COLO829 (cell line): ENCODE measurements around the gene RASGRP4.
"Not testable (repeated sequence)": the region's sequence is repeated elsewhere in the genome, so short reads cannot be mapped to it uniquely, and the experiment has no call there.

ENCODE experiments used
- DNase-seq: peaks from one replicate; pipeline ENCODE4 v3.0.0; 2012; ENCODE audit warnings: low spot score

RASGRP4 gene

GRCh38 chr19:38425810-38426466 lies at the start of gene RASGRP4:
RASGRP4 (minus strand) TSS chr19:38426219; CDS start chr19:38426091, 128 bp downstream.
- no peak for DNase-seq

GRCh38 chr19:38475176-38475575 lies 49.2 kb upstream of the RASGRP4 start:
- DNase-seq, result no peak

GRCh38 chr19:38473201-38473600 lies 47.2 kb upstream of the RASGRP4 start:
- DNase-seq, result no peak

GRCh38 chr19:38472725-38473124 lies 46.7 kb upstream of the RASGRP4 start:
- DNase-seq, result not testable (repeated sequence)

- DNase-seq, result no peak
Observed at GRCh38 chr19:38470788-38471480, 44.9 kb upstream of the RASGRP4 start.

- DNase-seq, result no peak
Observed at GRCh38 chr19:38469151-38469550, 43.1 kb upstream of the RASGRP4 start.

GRCh38 chr19:38467541-38468525 lies 41.8 kb upstream of the RASGRP4 start:
- DNase-seq, result no peak

GRCh38 chr19:38466050-38466449 lies 40.0 kb upstream of the RASGRP4 start:
- DNase-seq, result no peak

GRCh38 chr19:38464421-38465082 lies 38.5 kb upstream of the RASGRP4 start:
- no peak for DNase-seq

GRCh38 chr19:38463365-38463764 lies 37.3 kb upstream of the RASGRP4 start:
- DNase-seq, result no peak

- no peak for DNase-seq
Observed at GRCh38 chr19:38458991-38459390, 33.0 kb upstream of the RASGRP4 start.

- no peak for DNase-seq
Observed at GRCh38 chr19:38457690-38458405, 31.8 kb upstream of the RASGRP4 start.

- no peak for DNase-seq
Observed at GRCh38 chr19:38457202-38457601, 31.2 kb upstream of the RASGRP4 start.

- no peak for DNase-seq
Observed at GRCh38 chr19:38455031-38455430, 29.0 kb upstream of the RASGRP4 start.

GRCh38 chr19:38453596-38453995 lies 27.6 kb upstream of the RASGRP4 start:
- no peak for DNase-seq

- DNase-seq, result no peak
Observed at GRCh38 chr19:38452430-38453366, 26.7 kb upstream of the RASGRP4 start.

GRCh38 chr19:38451629-38452028 lies 25.6 kb upstream of the RASGRP4 start:
- DNase-seq, result no peak

GRCh38 chr19:38451036-38451435 lies 25.0 kb upstream of the RASGRP4 start:
- no peak for DNase-seq

GRCh38 chr19:38449518-38449917 lies 23.5 kb upstream of the RASGRP4 start:
- DNase-seq, result no peak

- no peak for DNase-seq
Observed at GRCh38 chr19:38448225-38448624, 22.2 kb upstream of the RASGRP4 start.
